Measurements from ENCODE around the gene ATP10B. TPM values are rescaled to one million over a fixed set of nuclear protein-coding genes. Genes with fewer than 3 reads are reported as not detected.

The ATP10B gene
- total RNA-seq, 6 experiments from 2014 or later, result 0.06 to 1.4 (median 0.51) TPM; not detected in 3

- 57% methylated on average over 7 of the region's 8 CpGs for WGBS (ENCODE audit: insufficient coverage, low coverage, low lambda C conversion rate, missing lambda C conversion rate)
- H3K4me1 ChIP-seq, result no peaks in the 10 kb centered on the region
- no peaks in the 10 kb centered on the region for H3K36me3 ChIP-seq
- no peaks in the 10 kb centered on the region for H3K27me3 ChIP-seq
- H3K9me3 ChIP-seq, result no peaks in the 10 kb centered on the region
- ATAC-seq, result no peak
- H3K4me3 ChIP-seq, result no peak overlapping the region
- H3K27ac ChIP-seq, result no peak overlapping the region
- intact Hi-C loops (cut with DNase I), result no loop called here
- TF ChIP-seq POLR2A (IDR thresholded peaks at IDR 0.05) (no peak), CTCF (IDR thresholded peaks at IDR 0.05) (no peak)
- no peak for DNase-seq
These were observed 286.6 kb downstream of the ATP10B start for GRCh38 chr5:160565376-160565775.

- intact Hi-C loops (cut with DNase I), result no loop called here
- Histone ChIP-seq H3K27ac (no peak overlapping the region), H3K9me3 (no peaks in the 10 kb centered on the region), H3K36me3 (no peaks in the 10 kb centered on the region), H3K4me3 (no peak overlapping the region), H3K4me1 (no peaks in the 10 kb centered on the region), H3K27me3 (no peaks in the 10 kb centered on the region)
- ATAC-seq (no peak), DNase-seq (no peak)
- 65% methylated on average over 4 of the region's 4 CpGs for WGBS (ENCODE audit: insufficient coverage, low coverage, low lambda C conversion rate, missing lambda C conversion rate)
- no peak for TF ChIP-seq POLR2A (IDR thresholded peaks at IDR 0.05)
- no peak for TF ChIP-seq CTCF (IDR thresholded peaks at IDR 0.05)
These were observed 295.2 kb downstream of the ATP10B start for GRCh38 chr5:160556846-160557245.

- Histone ChIP-seq H3K27me3 (no peaks in the 10 kb centered on the region), H3K36me3 (no peaks in the 10 kb centered on the region), H3K4me3 (no peak overlapping the region), H3K4me1 (no peaks in the 10 kb centered on the region), H3K27ac (no peak overlapping the region), H3K9me3 (no peaks in the 10 kb centered on the region)
- ATAC-seq, result no peak
- TF ChIP-seq CTCF (IDR thresholded peaks at IDR 0.05), result no peak
- TF ChIP-seq POLR2A (IDR thresholded peaks at IDR 0.05), result no peak
- 75% methylated on average over 5 of the region's 6 CpGs for WGBS (ENCODE audit: insufficient coverage, low coverage, low lambda C conversion rate, missing lambda C conversion rate)
- intact Hi-C loops (cut with DNase I), result no loop called here
- no peak for DNase-seq
These were observed 295.9 kb downstream of the ATP10B start for GRCh38 chr5:160555971-160556631.

GRCh38 chr5:160555581-160555970 lies 296.4 kb downstream of the ATP10B start:
- intact Hi-C loops (cut with DNase I), result no loop called here
- no peak for TF ChIP-seq POLR2A (IDR thresholded peaks at IDR 0.05)
- TF ChIP-seq CTCF (IDR thresholded peaks at IDR 0.05), result no peak
- Histone ChIP-seq H3K27ac (no peak overlapping the region), H3K27me3 (no peaks in the 10 kb centered on the region), H3K9me3 (no peaks in the 10 kb centered on the region), H3K36me3 (no peaks in the 10 kb centered on the region), H3K4me1 (no peaks in the 10 kb centered on the region), H3K4me3 (no peak overlapping the region)
- ATAC-seq, result no peak
- no peak for DNase-seq
- WGBS (ENCODE audit: insufficient coverage, low coverage, low lambda C conversion rate, missing lambda C conversion rate), result 86% methylated on average over 3 of the region's 3 CpGs

GRCh38 chr5:160550075-160550474 lies 301.9 kb downstream of the ATP10B start:
- Histone ChIP-seq H3K27ac (no peak overlapping the region), H3K4me1 (no peaks in the 10 kb centered on the region), H3K27me3 (no peaks in the 10 kb centered on the region), H3K36me3 (no peaks in the 10 kb centered on the region), H3K4me3 (no peak overlapping the region), H3K9me3 (no peaks in the 10 kb centered on the region)
- intact Hi-C loops (cut with DNase I), result no loop called here
- no peak for ATAC-seq
- no peak for DNase-seq
- TF ChIP-seq CTCF (IDR thresholded peaks at IDR 0.05) (no peak), POLR2A (IDR thresholded peaks at IDR 0.05) (no peak)
